NCI-H1092 (cell line): ENCODE data around the gene HNRNPUL1.

Experiments used
- DNase-seq: peaks from one replicate; lab custom pipeline; 2025; lab: John Stamatoyannopoulos, UW

HNRNPUL1 gene

GRCh38 chr19:41234512-41235168 is 29.5 kb upstream of the HNRNPUL1 start:
- DNase-seq = no peak

- DNase-seq = no peak
Observed at GRCh38 chr19:41235480-41235879, 28.7 kb upstream of the HNRNPUL1 start.

- DNase-seq = no peak
Observed at GRCh38 chr19:41238244-41238643, 25.9 kb upstream of the HNRNPUL1 start.

- no peak for DNase-seq
Observed at GRCh38 chr19:41239363-41239762, 24.8 kb upstream of the HNRNPUL1 start.

GRCh38 chr19:41239961-41240574 is 24.1 kb upstream of the HNRNPUL1 start:
- no peak for DNase-seq

- DNase-seq = no peak
Observed at GRCh38 chr19:41241859-41242258, 22.3 kb upstream of the HNRNPUL1 start.

GRCh38 chr19:41244117-41244516 is 20.1 kb upstream of the HNRNPUL1 start:
- no peak for DNase-seq

- no peak for DNase-seq
Observed at GRCh38 chr19:41245843-41246242, 18.3 kb upstream of the HNRNPUL1 start.

GRCh38 chr19:41248895-41249294 is 15.3 kb upstream of the HNRNPUL1 start:
- no peak for DNase-seq

- DNase-seq = no peak
Observed at GRCh38 chr19:41249707-41250423, 14.3 kb upstream of the HNRNPUL1 start.

GRCh38 chr19:41253660-41254059 is 10.5 kb upstream of the HNRNPUL1 start:
- DNase-seq = no peak

GRCh38 chr19:41255171-41255570 is 9.0 kb upstream of the HNRNPUL1 start:
- DNase-seq = no peak

- no peak for DNase-seq
Observed at GRCh38 chr19:41261474-41262190, 2.5 kb upstream of the HNRNPUL1 start.

- DNase-seq = no peak
Observed at GRCh38 chr19:41263042-41263849, 926 bp upstream of the HNRNPUL1 start.

GRCh38 chr19:41264581-41265394 is 616 bp downstream of the HNRNPUL1 start:
- DNase-seq = peak; percentile 8

GRCh38 chr19:41265395-41266153 is 1.4 kb downstream of the HNRNPUL1 start:
- no peak for DNase-seq

- no peak for DNase-seq
Observed at GRCh38 chr19:41269055-41269454, 4.9 kb downstream of the HNRNPUL1 start.

- DNase-seq = no peak
Observed at GRCh38 chr19:41269571-41269970, 5.4 kb downstream of the HNRNPUL1 start.

- no peak for DNase-seq
Observed at GRCh38 chr19:41273076-41273475, 8.9 kb downstream of the HNRNPUL1 start.

- no peak for DNase-seq
Observed at GRCh38 chr19:41274802-41275201, 10.6 kb downstream of the HNRNPUL1 start.
